Activated CD4-positive, alpha-beta T cell treated with anti-CD3 and anti-CD28 coated beads for 36 hours (primary cell): ENCODE data around the gene EMILIN3. TPM values are rescaled to one million over a fixed set of nuclear protein-coding genes. Genes with fewer than 3 reads are reported as not detected.

Experiments
- ATAC-seq: fragments of 200-7000 bp; cut with Tn5 transposase; one replicate; pipeline ENCODE4 v1.10.0; 2021; ENCODE audit warnings: mild to moderate bottlenecking, moderate library complexity
- CTCF ChIA-PET: fragments of 350-600 bp; sonication (Branson Sonifier 250); formaldehyde crosslinking; loops from one replicate; lab custom pipeline; 2021; ENCODE audit warnings: antibody characterized with exemption; lab: Charles Lee
- POLR2A ChIA-PET: fragments of 350-600 bp; sonication (Branson Sonifier 250); formaldehyde crosslinking; loops from one replicate; lab custom pipeline; 2021; ENCODE audit warnings: antibody characterized with exemption, inconsistent platforms; lab: Charles Lee
- DNase-seq: peaks from one replicate; pipeline ENCODE4 v3.0.0-alpha.2; 2020
- H3K27ac Mint-ChIP-seq: one replicate; pipeline ENCODE4 v1.8.0; 2021; ENCODE audit warnings: mixed read lengths
- H3K27me3 Mint-ChIP-seq: one replicate; pipeline ENCODE4 v1.8.0; 2021; ENCODE audit warnings: mixed read lengths
- H3K36me3 Mint-ChIP-seq: one replicate; pipeline ENCODE4 v1.8.0; 2021; ENCODE audit warnings: low read depth, mixed read lengths
- H3K4me1 Mint-ChIP-seq: one replicate; pipeline ENCODE4 v1.8.0; 2021; ENCODE audit warnings: mixed read lengths
- H3K4me3 Mint-ChIP-seq: one replicate; pipeline ENCODE4 v1.8.0; 2021; ENCODE audit warnings: mild to moderate bottlenecking, moderate library complexity, mixed read lengths
- H3K9me3 Mint-ChIP-seq: one replicate; pipeline ENCODE4 v1.8.0; 2021; ENCODE audit warnings: low read depth, mixed read lengths
- intact Hi-C, 2 experiments: fragments of 100-400 bp; cut with DNase I in 1 of 2; cut with micrococcal nuclease in 1 of 2; formaldehyde crosslinking; loops; one replicate each; pipeline versions ENCODE4 v1.14.2 to v1.15.1; 2022 to 2024; cut with DNase I, micrococcal nuclease
- total RNA-seq, 2 experiments: library from RNA; stranded (reverse); gene quantifications; one replicate each; pipeline ENCODE4 v1.2.3, GENCODE V29; 2021

The EMILIN3 gene, protein sequence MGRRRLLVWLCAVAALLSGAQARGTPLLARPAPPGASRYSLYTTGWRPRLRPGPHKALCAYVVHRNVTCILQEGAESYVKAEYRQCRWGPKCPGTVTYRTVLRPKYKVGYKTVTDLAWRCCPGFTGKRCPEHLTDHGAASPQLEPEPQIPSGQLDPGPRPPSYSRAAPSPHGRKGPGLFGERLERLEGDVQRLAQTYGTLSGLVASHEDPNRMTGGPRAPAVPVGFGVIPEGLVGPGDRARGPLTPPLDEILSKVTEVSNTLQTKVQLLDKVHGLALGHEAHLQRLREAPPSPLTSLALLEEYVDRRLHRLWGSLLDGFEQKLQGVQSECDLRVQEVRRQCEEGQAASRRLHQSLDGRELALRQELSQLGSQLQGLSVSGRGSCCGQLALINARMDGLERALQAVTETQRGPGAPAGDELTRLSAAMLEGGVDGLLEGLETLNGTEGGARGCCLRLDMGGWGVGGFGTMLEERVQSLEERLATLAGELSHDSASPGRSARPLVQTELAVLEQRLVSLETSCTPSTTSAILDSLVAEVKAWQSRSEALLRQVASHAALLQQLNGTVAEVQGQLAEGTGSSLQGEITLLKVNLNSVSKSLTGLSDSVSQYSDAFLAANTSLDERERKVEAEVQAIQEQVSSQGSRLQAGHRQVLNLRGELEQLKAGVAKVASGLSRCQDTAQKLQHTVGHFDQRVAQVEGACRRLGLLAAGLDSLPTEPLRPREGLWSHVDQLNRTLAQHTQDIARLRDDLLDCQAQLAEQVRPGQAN
- total RNA-seq: under 1 TPM; 0.05 to 0.16 TPM

- ChIA-PET CTCF (no interaction called here), POLR2A (no interaction called here)
- H3K9me3 Mint-ChIP-seq: peaks cover 7% of the 10 kb centered on the region
- no peak within 1 kb of the TSS for H3K27ac Mint-ChIP-seq
- peaks cover 2% of the 10 kb centered on the region for H3K36me3 Mint-ChIP-seq
- DNase-seq: no peak
- peak within 1 kb of the TSS; percentile 5 for H3K4me3 Mint-ChIP-seq
- peaks cover 10% of the 10 kb centered on the region for H3K4me1 Mint-ChIP-seq
- H3K27me3 Mint-ChIP-seq: peaks cover 26% of the 10 kb centered on the region
- ATAC-seq: no peak
- intact Hi-C loops: no loop called here
Observed at GRCh38 chr20:41366546-41367392, at the start of gene EMILIN3. TSS of gene EMILIN3 (minus strand) at chr20:41366818. CDS start at chr20:41366634, 184 bp downstream.

- DNase-seq: no peak
- intact Hi-C loops: no loop called here
- no peaks in the 10 kb centered on the region for H3K9me3 Mint-ChIP-seq
- peaks cover 37% of the 10 kb centered on the region for H3K36me3 Mint-ChIP-seq
- ATAC-seq: no peak
- ChIA-PET POLR2A (no interaction called here), CTCF (interaction anchor here (0.7 to 1.1 kb wide), 2 partner anchors 10 to 13 kb away, joined by 3 read pairs; no protein-coding TSS in a partner anchor)
- H3K4me1 Mint-ChIP-seq: peaks cover 20% of the 10 kb centered on the region
- H3K27ac Mint-ChIP-seq: no peak overlapping the region
- H3K27me3 Mint-ChIP-seq: no peaks in the 10 kb centered on the region
- H3K4me3 Mint-ChIP-seq: no peak overlapping the region
Observed at GRCh38 chr20:41415191-41415590, 48.6 kb upstream of the EMILIN3 start.

DNA sequence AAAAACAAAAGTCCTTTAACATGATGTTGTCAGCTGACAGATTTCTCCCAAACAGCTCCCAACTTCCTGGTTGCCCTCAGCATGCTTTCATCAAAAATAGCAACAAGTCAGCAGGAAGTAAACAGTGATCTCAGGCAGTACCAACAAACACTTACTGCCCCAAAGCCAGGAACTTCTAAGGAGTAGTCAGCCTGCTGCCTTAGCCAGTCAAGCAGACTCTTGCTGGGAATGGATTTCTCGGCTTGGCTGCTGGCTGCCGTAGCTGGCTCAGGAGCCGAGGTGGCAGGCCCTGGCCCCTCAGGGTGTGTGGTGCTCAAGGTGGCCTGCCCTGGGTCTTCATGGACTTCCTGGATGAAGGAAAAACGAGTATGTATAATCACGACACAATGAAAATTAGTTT is 46.6 kb upstream of the EMILIN3 start:
- Mint-ChIP-seq H3K4me3 (no peak overlapping the region), H3K9me3 (no peaks in the 10 kb centered on the region), H3K27ac (no peak overlapping the region), H3K27me3 (no peaks in the 10 kb centered on the region), H3K36me3 (peaks cover 38% of the 10 kb centered on the region), H3K4me1 (peaks cover 32% of the 10 kb centered on the region)
- no peak for DNase-seq
- ATAC-seq: no peak
- CTCF ChIA-PET: no interaction called here
- POLR2A ChIA-PET: no interaction called here
- intact Hi-C loops: no loop called here

GRCh38 chr20:41412324-41413120 is 45.9 kb upstream of the EMILIN3 start:
- no peak for ATAC-seq
- CTCF ChIA-PET: interaction anchor here (1.2 to 1.9 kb wide), 2 partner anchors 9 to 21 kb away, joined by 3 to 9 read pairs; no protein-coding TSS in a partner anchor
- intact Hi-C loops: no loop called here

GRCh38 chr20:41411391-41411847 is 44.8 kb upstream of the EMILIN3 start:
- intact Hi-C loops: no loop called here
- Mint-ChIP-seq H3K4me3 (no peak overlapping the region), H3K9me3 (no peaks in the 10 kb centered on the region), H3K4me1 (peaks cover 30% of the 10 kb centered on the region), H3K27ac (no peak overlapping the region), H3K36me3 (peaks cover 44% of the 10 kb centered on the region), H3K27me3 (no peaks in the 10 kb centered on the region)
- DNase-seq (no peak), ATAC-seq (no peak)
- POLR2A ChIA-PET: no interaction called here
- CTCF ChIA-PET: interaction anchor here (1.0 to 1.9 kb wide), 9 partner anchors 10 to 448 kb away, joined by 3 to 9 read pairs (median 4); partner anchors contain the start of gene LPIN3

More at GRCh38 chr20:41412324-41413120, 45.9 kb upstream of the EMILIN3 start:
- no peak for DNase-seq
- POLR2A ChIA-PET: no interaction called here
- Mint-ChIP-seq H3K36me3 (peaks cover 37% of the 10 kb centered on the region), H3K27ac (peak overlapping the region; percentile 6), H3K4me1 (peaks cover 29% of the 10 kb centered on the region), H3K27me3 (no peaks in the 10 kb centered on the region), H3K9me3 (no peaks in the 10 kb centered on the region), H3K4me3 (no peak overlapping the region)

DNA sequence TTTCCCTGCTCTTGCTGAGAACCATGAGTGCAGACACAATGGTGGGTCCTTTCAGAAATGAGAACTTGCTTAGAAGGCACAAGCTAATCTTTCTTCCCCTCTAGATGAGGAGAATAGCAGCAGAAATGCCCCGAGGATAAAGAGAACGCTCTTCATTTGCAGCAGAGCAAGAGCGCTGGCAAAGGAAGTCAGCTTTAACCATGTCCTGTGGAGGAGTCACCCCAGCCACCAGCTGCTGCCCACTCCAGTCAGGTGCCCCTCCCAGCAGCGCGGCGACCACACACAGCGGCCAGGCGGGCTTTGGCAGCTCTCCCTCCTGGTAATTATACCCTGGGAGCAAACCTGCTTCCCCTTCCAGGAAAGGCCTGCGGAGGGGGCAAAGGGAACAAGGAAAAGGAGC is 42.4 kb upstream of the EMILIN3 start:
- Mint-ChIP-seq H3K36me3 (peaks cover 40% of the 10 kb centered on the region), H3K27me3 (no peaks in the 10 kb centered on the region), H3K4me3 (no peak overlapping the region), H3K4me1 (peaks cover 34% of the 10 kb centered on the region), H3K9me3 (no peaks in the 10 kb centered on the region), H3K27ac (no peak overlapping the region)
- ChIA-PET CTCF (interaction anchor here (0.6 to 1.1 kb wide), 2 partner anchors 65 to 86 kb away, joined by 3 read pairs; no protein-coding TSS in a partner anchor), POLR2A (no interaction called here)
- ATAC-seq (no peak), DNase-seq (no peak)
- intact Hi-C loops: loop anchor here in 1 of 2 experiments (10.0 kb wide), 1 partner anchor 1216 kb away; no protein-coding TSS in a partner anchor

DNA sequence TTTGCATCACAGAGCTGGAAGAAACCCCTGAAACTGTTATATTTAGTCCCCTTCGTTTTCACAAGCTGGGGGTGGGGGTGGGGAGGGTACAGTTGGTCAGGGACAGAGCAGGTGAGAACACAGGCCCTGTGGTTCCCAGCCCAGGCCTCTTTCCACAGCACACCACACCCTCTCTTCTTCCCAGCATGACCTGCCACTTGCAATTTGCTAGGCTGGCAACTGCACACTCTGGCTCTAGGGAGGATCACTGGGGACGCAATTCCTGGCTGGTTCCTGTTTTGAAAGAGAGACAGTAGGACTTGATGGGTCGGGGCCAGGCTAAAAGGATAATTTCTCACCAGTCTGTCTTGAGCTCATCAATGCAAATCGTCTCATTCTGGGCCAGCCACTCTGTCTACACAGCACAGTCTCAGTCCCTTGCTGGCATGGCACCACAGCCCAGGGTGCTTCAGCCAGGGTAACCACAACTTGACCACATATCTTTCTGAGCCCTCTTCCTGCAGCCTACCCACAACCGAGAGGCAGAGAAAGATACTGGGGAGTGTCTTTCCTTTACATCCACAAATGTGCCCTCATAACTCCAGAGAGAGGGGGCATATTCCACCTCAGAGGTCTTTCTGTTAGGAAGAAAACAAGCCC is 41.7 kb upstream of the EMILIN3 start:
- Mint-ChIP-seq H3K27me3 (no peaks in the 10 kb centered on the region), H3K4me3 (no peak overlapping the region), H3K9me3 (no peaks in the 10 kb centered on the region), H3K4me1 (peaks cover 30% of the 10 kb centered on the region), H3K36me3 (peaks cover 39% of the 10 kb centered on the region), H3K27ac (no peak overlapping the region)
- intact Hi-C loops: loop anchor here in 1 of 2 experiments (10.0 kb wide), 1 partner anchor 1217 kb away; no protein-coding TSS in a partner anchor
- CTCF ChIA-PET: interaction anchor here (0.6 to 1.1 kb wide), 3 partner anchors 85 to 380 kb away, joined by 3 read pairs; no protein-coding TSS in a partner anchor
- peak; percentile 26 for ATAC-seq
- POLR2A ChIA-PET: no interaction called here
- DNase-seq: no peak

- H3K27me3 Mint-ChIP-seq: no peaks in the 10 kb centered on the region
- ChIA-PET POLR2A (no interaction called here), CTCF (interaction anchor here (1.4 kb wide), 1 partner anchor 9 kb away, joined by 4 read pairs; no protein-coding TSS in a partner anchor)
- H3K9me3 Mint-ChIP-seq: no peaks in the 10 kb centered on the region
- peak; percentile 35 for DNase-seq
- intact Hi-C loops: loop anchor here in 1 of 2 experiments (10.0 kb wide), 1 partner anchor 1217 kb away; no protein-coding TSS in a partner anchor
- no peak overlapping the region for H3K4me3 Mint-ChIP-seq
- peaks cover 41% of the 10 kb centered on the region for H3K36me3 Mint-ChIP-seq
- peaks cover 30% of the 10 kb centered on the region for H3K4me1 Mint-ChIP-seq
- ATAC-seq: peak; percentile 89
- peak overlapping the region; percentile 57 for H3K27ac Mint-ChIP-seq
Observed at GRCh38 chr20:41407607-41408006, 41.0 kb upstream of the EMILIN3 start.

DNA sequence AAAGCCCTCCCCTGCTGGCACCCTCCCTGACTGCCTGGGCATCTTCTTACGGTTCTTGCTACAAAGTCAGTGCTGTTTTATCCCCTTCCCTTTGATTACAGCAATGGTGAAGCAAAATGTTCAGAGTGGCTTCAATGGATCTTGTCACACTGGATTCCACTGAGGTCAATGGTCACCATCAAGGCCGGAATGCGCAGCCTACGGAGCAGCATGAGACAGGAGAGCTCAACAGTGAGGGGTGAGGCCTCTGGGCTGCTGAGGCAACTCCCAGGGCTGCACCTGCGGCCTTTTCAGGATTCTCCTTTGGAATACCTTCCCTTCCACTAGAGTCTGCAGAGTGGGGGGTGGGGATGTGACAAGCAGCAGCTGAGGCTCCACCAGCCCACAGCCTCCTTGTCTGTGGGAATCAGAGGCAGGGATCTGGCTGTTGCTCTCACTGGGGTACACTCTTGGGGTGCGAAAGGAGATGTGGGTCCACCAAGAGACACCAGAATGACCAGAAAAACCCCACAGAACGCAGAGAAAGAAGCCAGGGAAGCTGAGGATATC is 40.4 kb upstream of the EMILIN3 start:
- ChIA-PET CTCF (interaction anchor here (1.4 kb wide), 1 partner anchor 8 kb away, joined by 4 read pairs; no protein-coding TSS in a partner anchor), POLR2A (no interaction called here)
- Mint-ChIP-seq H3K27me3 (no peaks in the 10 kb centered on the region), H3K4me1 (peaks cover 28% of the 10 kb centered on the region), H3K4me3 (no peak overlapping the region), H3K36me3 (peaks cover 36% of the 10 kb centered on the region), H3K27ac (no peak overlapping the region), H3K9me3 (no peaks in the 10 kb centered on the region)
- intact Hi-C loops: loop anchor here in 1 of 2 experiments (10.0 kb wide), 1 partner anchor 1218 kb away; no protein-coding TSS in a partner anchor
- DNase-seq (no peak), ATAC-seq (no peak)
